ENCODE results near the gene TMC5. TPM values are rescaled to one million over a fixed set of nuclear protein-coding genes. Genes with fewer than 3 reads are reported as not detected.

Gene TMC5
- total RNA-seq, 6 donors from 2014 or later, result 37.1 to 99.5 (median 62.4) TPM

GRCh38 chr16:19512297-19512696 is 94.6 kb downstream of the TMC5 start:
- ATAC-seq (ENCODE audit: low FRiP score in 2 of 2), result no peak
- H3K36me3 ChIP-seq, result peaks cover 9 to 62% (median 25%) of the 10 kb centered on the region in 4 donors

GRCh38 chr16:19513377-19514053 is 95.8 kb downstream of the TMC5 start:
- DNase-seq (peak in 1 of 2 donors; percentile 30), ATAC-seq (ENCODE audit: low FRiP score in 2 of 2) (peak; percentile 11 to 73)
- Histone ChIP-seq H3K27me3 (no peaks in the 10 kb centered on the region), H3K9me3 (no peaks in the 10 kb centered on the region), H3K4me3 (peak overlapping the region in 1 of 4 donors; percentile 4), H3K4me1 (peaks cover 10 to 26% (median 25%) of the 10 kb centered on the region in 4 donors), H3K27ac (peak overlapping the region in 3 of 4 donors; percentile 11 to 47 (median 32)), H3K36me3 (peaks cover 6 to 49% (median 23%) of the 10 kb centered on the region in 4 donors)
- TF ChIP-seq POLR2AphosphoS5 (IDR thresholded peaks at IDR 0.05) (peak in 1 of 2 donors; percentile 76), POLR2A (IDR thresholded peaks at IDR 0.05) (no peak), CTCF (IDR thresholded peaks at IDR 0.05) (peak in 1 of 6 experiments; percentile 24)
- 49 to 51% methylated on average over 4 of the region's 4 CpGs for WGBS, 2 donors

More at GRCh38 chr16:19512297-19512696, 94.6 kb downstream of the TMC5 start:
- H3K27ac ChIP-seq, result no peak overlapping the region
- no peak for TF ChIP-seq CTCF (IDR thresholded peaks at IDR 0.05)
- TF ChIP-seq POLR2A (IDR thresholded peaks at IDR 0.05), result no peak
- TF ChIP-seq EP300 (IDR thresholded peaks at IDR 0.05), result no peak
- TF ChIP-seq POLR2AphosphoS5 (IDR thresholded peaks at IDR 0.05), result no peak
- H3K9me3 ChIP-seq, result no peaks in the 10 kb centered on the region
- no peak overlapping the region for H3K4me3 ChIP-seq
- H3K4me1 ChIP-seq, result peaks cover 10 to 22% (median 17%) of the 10 kb centered on the region in 4 donors
- no peaks in the 10 kb centered on the region for H3K27me3 ChIP-seq
- no peak for DNase-seq

GRCh38 chr16:19515757-19516156 is 98.1 kb downstream of the TMC5 start:
- Histone ChIP-seq H3K27ac (peak overlapping the region in 1 of 4 donors; percentile 23), H3K9me3 (no peaks in the 10 kb centered on the region), H3K27me3 (no peaks in the 10 kb centered on the region), H3K4me1 (peaks cover 28 to 48% (median 46%) of the 10 kb centered on the region in 4 donors), H3K36me3 (peaks cover 4 to 27% (median 14%) of the 10 kb centered on the region in 4 donors), H3K4me3 (no peak overlapping the region)
- TF ChIP-seq POLR2AphosphoS5 (IDR thresholded peaks at IDR 0.05) (no peak), EP300 (IDR thresholded peaks at IDR 0.05) (no peak), POLR2A (IDR thresholded peaks at IDR 0.05) (no peak), CTCF (IDR thresholded peaks at IDR 0.05) (no peak)
- no peak for DNase-seq
- WGBS, 2 donors, result 80 to 85% methylated on average over 2 of the region's 2 CpGs
- ATAC-seq (ENCODE audit: low FRiP score in 2 of 2), result no peak

- DNase-seq (no peak), ATAC-seq (ENCODE audit: low FRiP score in 2 of 2) (no peak)
- H3K36me3 ChIP-seq, result peaks cover 4 to 21% (median 12%) of the 10 kb centered on the region in 4 donors
- H3K27ac ChIP-seq, result no peak overlapping the region
- no peak overlapping the region for H3K4me3 ChIP-seq
- no peaks in the 10 kb centered on the region for H3K27me3 ChIP-seq
- peaks cover 34 to 56% (median 54%) of the 10 kb centered on the region in 4 donors for H3K4me1 ChIP-seq
- H3K9me3 ChIP-seq, result no peaks in the 10 kb centered on the region
- TF ChIP-seq POLR2A (IDR thresholded peaks at IDR 0.05), result no peak
- WGBS, 2 donors, result 74 to 79% methylated on average over 8 of the region's 8 CpGs
These were observed 99.9 kb downstream of the TMC5 start for GRCh38 chr16:19517424-19518089.

GRCh38 chr16:19518388-19518787 is 100.7 kb downstream of the TMC5 start:
- Histone ChIP-seq H3K27me3 (no peaks in the 10 kb centered on the region), H3K27ac (no peak overlapping the region), H3K36me3 (peaks cover 4 to 21% (median 12%) of the 10 kb centered on the region in 4 donors), H3K9me3 (no peaks in the 10 kb centered on the region), H3K4me3 (no peak overlapping the region), H3K4me1 (peaks cover 40 to 64% (median 58%) of the 10 kb centered on the region in 4 donors)
- no peak for TF ChIP-seq CTCF (IDR thresholded peaks at IDR 0.05)
- 73 to 74% methylated on average over 2 of the region's 2 CpGs for WGBS, 2 donors
- DNase-seq (no peak), ATAC-seq (ENCODE audit: low FRiP score in 2 of 2) (no peak)

Data from upper lobe of left lung (tissue), 6 donors.